Measurements from ENCODE around the gene PREP.
A peak's percentile ranks its signal among the peaks of the same experiment; 100 is the strongest.

PREP gene

GRCh38 chr6:105391705-105392104, 11.2 kb downstream of the PREP start:
- DNase-seq = no peak

DNA sequence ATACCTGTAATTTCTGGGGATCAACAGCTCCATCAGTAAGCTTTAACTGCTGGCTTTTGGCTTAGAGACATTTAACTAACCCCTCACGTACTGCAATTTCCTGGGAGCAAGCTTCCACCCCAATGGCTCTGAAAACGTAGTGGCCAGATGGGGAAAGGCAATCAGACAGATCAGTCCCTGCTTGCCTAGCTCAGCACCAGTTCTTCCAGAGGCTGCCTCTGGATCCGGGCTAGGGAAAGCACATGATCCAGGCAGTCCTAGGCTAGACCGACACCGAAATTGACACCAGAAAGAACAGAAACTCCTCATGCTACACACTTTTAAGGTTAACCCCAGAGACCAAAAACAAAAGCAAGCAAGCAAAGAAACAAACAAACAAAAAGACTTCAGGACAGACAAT, 13.3 kb downstream of the PREP start:
- DNase-seq = no peak

- DNase-seq = no peak
Measured at GRCh38 chr6:105388392-105388791, 14.5 kb downstream of the PREP start.

DNA sequence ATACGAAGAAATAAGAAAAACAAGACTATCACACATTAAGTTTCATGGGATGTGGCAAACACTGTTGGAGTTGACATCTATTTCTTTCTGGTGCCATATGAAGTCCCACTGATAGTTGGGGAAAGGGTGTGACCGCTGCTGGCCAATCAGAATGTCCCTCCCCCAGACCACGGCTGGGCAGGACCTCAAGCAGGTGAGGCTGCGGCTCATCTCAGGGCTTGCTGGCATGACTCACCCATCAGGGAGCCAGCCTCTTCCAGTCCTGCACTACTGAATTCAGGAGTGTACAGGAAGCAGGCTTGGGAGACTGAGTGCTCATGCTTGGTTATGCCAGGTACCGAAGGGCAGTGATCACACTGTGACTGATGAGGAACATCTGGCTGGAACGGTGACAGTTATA, 18.9 kb downstream of the PREP start:
- no peak for DNase-seq

- no peak for DNase-seq
Measured at GRCh38 chr6:105382958-105383357, 19.9 kb downstream of the PREP start.

DNA sequence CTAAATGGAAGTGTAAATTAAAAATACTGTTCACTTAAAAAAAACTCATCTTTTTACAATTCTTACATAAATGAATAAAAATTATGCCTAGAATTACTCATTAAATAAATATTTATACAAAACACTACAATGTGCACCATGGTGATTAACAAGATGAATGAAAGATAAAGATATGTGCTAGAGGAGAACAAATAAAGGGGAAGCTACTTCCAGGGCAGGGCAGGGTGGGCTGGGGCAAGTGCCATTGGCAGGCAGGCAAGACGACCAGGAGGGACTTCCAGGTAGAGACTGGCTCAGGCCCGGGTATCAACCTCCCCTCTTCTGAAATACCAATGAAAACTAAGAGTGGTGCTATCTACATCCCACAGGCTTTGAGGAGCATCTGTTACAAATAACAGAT, 20.4 kb downstream of the PREP start:
- no peak for DNase-seq

DNA sequence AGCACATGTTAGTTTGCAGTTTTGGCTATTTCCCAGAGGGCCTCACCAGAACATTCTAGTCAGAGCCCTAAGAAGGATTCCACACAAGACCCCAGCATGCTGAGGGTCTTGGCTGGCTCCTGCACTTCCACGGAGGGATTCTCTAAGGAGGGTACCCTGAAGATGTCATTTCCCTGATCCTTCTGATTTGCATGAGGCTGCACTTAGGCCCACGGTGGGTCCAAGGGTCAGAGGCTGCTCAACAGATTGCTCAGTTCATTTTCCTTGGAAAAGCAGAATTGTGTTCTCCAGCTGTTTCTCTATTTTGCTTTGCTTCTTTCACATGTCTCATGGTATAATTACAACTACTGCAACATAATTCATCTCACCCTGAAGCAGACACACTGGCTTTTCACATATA, 22.2 kb downstream of the PREP start:
- no peak for DNase-seq

GRCh38 chr6:105375797-105376196, 27.1 kb downstream of the PREP start:
- no peak for DNase-seq

GRCh38 chr6:105374010-105374420, 28.9 kb downstream of the PREP start:
- no peak for DNase-seq

DNA sequence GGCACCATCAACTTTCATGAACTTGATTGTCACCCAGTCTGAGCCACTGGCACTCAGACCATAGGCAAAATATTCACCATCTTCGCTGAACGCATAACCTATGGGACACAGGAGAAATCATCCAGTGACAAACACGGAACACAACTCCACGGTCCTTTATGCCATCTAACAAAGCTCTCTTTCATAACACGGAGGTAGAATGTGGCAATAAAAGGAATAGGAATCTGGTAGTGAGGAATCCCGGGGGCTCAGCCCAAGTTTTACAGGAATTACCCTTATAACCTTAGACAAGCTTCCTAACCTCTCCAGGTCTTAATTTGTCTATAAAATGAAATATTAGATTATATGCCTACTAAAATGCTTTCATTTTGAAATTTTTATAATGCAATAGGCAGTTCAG, 29.4 kb downstream of the PREP start:
- no peak for DNase-seq

DNA sequence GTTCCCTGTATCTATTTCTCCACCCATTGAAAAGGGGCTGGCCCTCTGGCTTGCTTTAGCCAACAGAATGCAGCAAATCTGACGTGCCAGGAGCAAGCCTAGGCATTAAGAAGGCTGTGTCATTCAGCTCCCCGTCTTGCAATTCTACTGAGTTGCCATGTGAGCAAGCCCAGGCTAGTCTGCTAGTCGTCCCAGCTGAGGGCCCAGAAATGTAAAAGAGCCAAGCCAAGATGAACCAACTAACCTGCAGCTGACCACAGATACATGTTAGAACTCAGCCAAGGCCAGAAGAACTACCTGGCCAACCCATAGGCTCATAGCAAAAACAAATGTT, 30.1 kb downstream of the PREP start:
- no peak for DNase-seq

- no peak for DNase-seq
Measured at GRCh38 chr6:105372142-105372848, 30.6 kb downstream of the PREP start.

DNA sequence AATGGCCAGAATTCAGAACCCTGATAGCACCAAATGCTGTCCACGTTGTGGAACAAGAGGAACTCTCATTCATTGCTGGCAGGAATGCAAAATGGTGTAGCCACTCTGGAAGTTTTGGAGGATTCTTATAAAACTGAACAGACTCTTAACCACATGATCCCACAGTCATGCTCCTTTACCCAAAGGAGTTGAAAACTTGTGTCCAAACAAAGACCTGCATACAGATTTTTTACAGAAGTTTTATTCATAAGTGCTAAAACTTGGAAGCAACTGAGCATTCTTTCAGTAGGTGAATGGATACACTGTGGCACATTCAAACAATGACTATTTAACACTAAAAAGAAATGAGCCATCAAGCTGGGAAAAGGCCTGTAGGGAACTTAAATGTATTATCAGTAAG, 32.5 kb downstream of the PREP start:
- no peak for DNase-seq

DNA sequence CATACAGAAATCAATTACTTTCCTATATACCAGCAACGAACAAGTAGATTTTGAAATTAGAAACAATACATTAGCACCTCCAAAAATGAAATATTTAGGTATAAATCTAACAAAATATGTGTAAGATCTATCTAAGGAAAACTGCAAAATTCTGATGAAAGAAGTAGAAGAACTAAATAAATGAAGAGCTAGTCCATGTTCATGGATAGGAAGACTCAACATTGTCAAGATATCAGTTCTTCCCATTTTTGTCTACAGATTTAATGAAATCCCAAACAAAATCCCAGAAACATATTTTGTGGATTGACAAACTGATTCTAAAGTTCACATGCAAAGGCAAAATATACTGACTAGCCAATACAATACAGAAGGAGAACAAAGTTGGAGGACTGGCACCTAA, 33.7 kb downstream of the PREP start:
- no peak for DNase-seq

DNA sequence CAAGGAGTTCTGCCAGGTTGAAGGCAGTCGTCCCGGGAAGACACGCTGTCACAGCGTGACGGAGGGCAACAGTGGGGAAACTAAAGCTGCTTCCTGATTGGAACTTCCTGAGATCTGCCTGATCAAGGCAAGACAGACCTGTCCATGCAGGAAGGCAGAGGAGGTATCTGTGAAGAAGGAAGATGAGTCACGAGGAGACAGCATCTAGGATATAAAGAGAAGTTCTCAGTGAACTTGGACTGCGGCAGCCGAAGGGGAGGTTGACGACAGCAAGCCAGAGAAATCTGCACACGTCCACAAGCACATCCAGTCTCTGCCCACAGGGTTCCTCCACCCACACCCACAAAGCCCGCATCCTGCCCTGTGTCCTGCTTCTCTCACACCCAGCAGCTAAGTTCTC, 38.6 kb downstream of the PREP start:
- DNase-seq = no peak

DNA sequence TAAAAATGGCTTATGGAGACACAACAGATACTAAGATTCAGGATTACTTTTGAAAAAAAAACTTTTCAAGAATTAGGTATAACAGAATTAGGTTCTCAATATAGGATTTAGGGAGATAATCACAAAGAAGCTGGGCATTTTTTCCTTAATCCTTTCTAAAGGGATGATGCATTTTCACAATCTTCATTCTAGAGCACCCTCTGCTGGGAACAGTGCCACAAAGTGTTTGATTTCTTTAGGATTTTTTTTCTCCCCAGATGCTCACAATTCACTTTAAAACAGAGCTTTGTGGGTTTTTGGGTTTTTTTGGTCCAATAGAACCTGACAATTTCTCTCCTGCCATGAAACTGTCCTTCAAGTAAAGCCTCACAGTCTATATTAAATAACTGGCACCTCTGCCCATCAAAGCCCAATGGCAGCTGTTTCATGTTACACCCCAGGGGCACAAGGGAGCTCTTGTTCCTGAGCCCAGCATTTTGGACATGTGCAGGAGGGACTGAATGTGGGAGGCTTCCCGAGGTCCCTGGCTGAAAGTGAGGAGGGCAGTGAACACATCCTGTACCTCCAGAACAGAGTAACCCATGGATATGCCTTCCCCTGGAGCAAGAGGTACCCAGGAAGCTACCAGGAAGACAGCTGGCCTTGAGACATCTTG, 39.7 kb downstream of the PREP start:
- peak in 1 of 2 experiments; percentile 1 for DNase-seq

GRCh38 chr6:105359419-105360370, 43.2 kb downstream of the PREP start:
- no peak for DNase-seq

GRCh38 chr6:105357165-105357564, 45.7 kb downstream of the PREP start:
- no peak for DNase-seq

DNA sequence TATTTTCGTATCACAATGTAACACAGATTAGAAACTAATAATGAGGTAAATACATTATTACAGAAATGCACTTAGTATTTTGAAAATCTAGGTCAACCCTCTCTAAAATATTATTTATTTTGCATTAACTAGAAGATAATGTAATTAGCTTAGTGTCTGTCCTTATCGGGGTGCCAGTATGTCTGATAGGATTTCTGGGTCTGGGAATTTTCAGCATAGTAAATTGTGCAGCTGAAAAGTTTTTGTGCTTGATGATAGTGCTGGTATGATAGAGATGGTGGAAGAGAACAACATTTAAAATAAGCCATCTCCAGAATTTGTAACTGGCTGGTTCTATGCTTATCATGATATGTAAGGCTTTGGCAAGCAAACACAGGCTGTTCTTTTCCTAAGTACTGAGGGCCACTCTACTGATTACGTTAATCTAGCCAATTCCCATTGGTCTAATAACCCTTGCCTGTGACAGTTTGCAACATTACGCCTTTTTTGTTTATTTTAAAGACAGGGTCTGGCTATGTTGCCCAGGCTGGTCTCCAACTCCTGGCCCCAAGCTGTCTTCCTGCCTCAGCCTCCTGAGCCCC, 50.8 kb downstream of the PREP start:
- no peak for DNase-seq

- DNase-seq = no peak
Measured at GRCh38 chr6:105348897-105349296, 54.0 kb downstream of the PREP start.

GRCh38 chr6:105346052-105346451, 56.8 kb downstream of the PREP start:
- no peak for DNase-seq

GRCh38 chr6:105345506-105345905, 57.4 kb downstream of the PREP start:
- no peak for DNase-seq

DNA sequence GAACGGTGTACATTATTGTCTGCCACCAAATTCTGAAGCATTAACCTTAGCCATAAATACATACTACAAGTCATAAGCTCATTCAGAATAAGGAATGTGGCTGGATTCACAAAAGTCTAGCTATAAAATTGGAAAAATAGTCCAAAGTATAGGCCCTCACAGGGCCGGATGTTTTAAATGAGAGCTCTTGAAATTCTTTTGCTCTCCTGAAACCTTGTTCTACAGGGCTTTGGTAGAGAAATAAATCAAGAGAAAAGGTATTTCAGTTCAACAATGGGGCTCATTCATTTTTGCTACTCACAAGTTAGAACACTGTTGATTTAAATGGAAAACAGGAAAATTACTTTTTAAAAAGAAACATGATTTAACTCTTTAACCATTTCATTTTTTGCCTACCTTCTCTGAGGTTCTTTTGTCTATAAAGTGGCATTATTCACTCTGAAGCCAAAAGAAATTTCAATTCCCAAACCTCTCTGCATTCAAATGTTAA, 58.0 kb downstream of the PREP start:
- DNase-seq = no peak
